Keratinocyte (primary cell): ENCODE data around the gene CRISPLD2. TPM values are rescaled to one million over a fixed set of nuclear protein-coding genes. Genes with fewer than 3 reads are reported as not detected.

Source experiments
- DNase-seq: peaks from one replicate; pipeline ENCODE4 v3.0.0-alpha.2; 2011; ENCODE audit warnings: low read depth, missing footprints, low spot score
- FAIRE-seq: peaks from 2 replicates; lab custom pipeline; 2011; peaks lifted over from hg19 to GRCh38; lab: Jason Lieb, UNC
- H2AFZ ChIP-seq: 2 replicates; pipeline ENCODE4 v1.6.0; 2012; ENCODE audit warnings: low read length, control low read depth, inconsistent platforms; ENCODE audit not compliant: control insufficient read depth
- H3K27ac ChIP-seq: 2 replicates; pipeline ENCODE4 v1.5.1; 2011; ENCODE audit warnings: low read length; ENCODE audit not compliant: control insufficient read depth, insufficient read depth
- H3K27me3 ChIP-seq: 3 replicates; pipeline ENCODE4 v1.6.0; 2011; ENCODE audit warnings: low read length; ENCODE audit not compliant: control insufficient read depth, insufficient read depth; ENCODE audit errors: extremely low read depth
- H3K36me3 ChIP-seq, 2 experiments: 2 replicates in 1 of 2; 3 replicates in 1 of 2; pipeline ENCODE4 v1.5.1; 2011; ENCODE audit warnings: low read length in 2 of 2, mild to moderate bottlenecking in 1 of 2; ENCODE audit not compliant: control insufficient read depth in 2 of 2, insufficient read depth in 2 of 2; ENCODE audit errors: extremely low read depth in 1 of 2
- H3K4me1 ChIP-seq: 3 replicates; pipeline ENCODE4 v1.5.1; 2011; ENCODE audit warnings: low read length; ENCODE audit not compliant: control insufficient read depth, insufficient read depth; ENCODE audit errors: extremely low read depth
- H3K4me2 ChIP-seq: 3 replicates; pipeline ENCODE4 v1.6.0; 2011; ENCODE audit warnings: low read depth, low read length; ENCODE audit not compliant: control insufficient read depth, insufficient read depth; ENCODE audit errors: extremely low read depth
- H3K4me3 ChIP-seq, 3 experiments: fragments of 200-600 bp in 1 of 3; sonication (generic) in 1 of 3; 2 replicates in 2 of 3; 3 replicates in 1 of 3; pipeline ENCODE4 v1.5.1; 2011 to 2016; ENCODE audit warnings: low read length in 3 of 3, mild to moderate bottlenecking in 3 of 3, control low read depth in 2 of 3, inconsistent platforms in 1 of 3, low read depth in 1 of 3, mixed read lengths in 1 of 3, mixed run types in 1 of 3, moderate library complexity in 1 of 3; ENCODE audit not compliant: control insufficient read depth in 2 of 3, insufficient read depth in 2 of 3; ENCODE audit errors: extremely low read depth in 1 of 3
- H3K79me2 ChIP-seq: 2 replicates; pipeline ENCODE4 v1.6.0; 2012; ENCODE audit warnings: low read length; ENCODE audit not compliant: control insufficient read depth, insufficient read depth
- H3K9ac ChIP-seq: 3 replicates; pipeline ENCODE4 v1.6.0; 2011; ENCODE audit warnings: low read length; ENCODE audit not compliant: control insufficient read depth, insufficient read depth; ENCODE audit errors: extremely low read depth
- H3K9me1 ChIP-seq: 3 replicates; pipeline ENCODE4 v1.6.0; 2011; ENCODE audit warnings: low read length; ENCODE audit not compliant: control insufficient read depth, insufficient read depth; ENCODE audit errors: extremely low read depth
- H3K9me3 ChIP-seq: 2 replicates; pipeline ENCODE4 v1.5.1; 2012; ENCODE audit warnings: low read depth, low read length; ENCODE audit not compliant: control insufficient read depth
- H4K20me1 ChIP-seq: 3 replicates; pipeline ENCODE4 v1.6.0; 2011; ENCODE audit warnings: low read length; ENCODE audit not compliant: control insufficient read depth, insufficient read depth; ENCODE audit errors: extremely low read depth
- CTCF ChIP-seq, 3 experiments: IDR thresholded peaks in 1 of 3; conservative IDR thresholded peaks in 1 of 3; optimal IDR thresholded peaks in 1 of 3; 2 replicates in 2 of 3; 3 replicates in 1 of 3; pipeline versions ENCODE3 to v1.5.1; 2011; ENCODE audit warnings: low read length in 3 of 3, mild to moderate bottlenecking in 3 of 3, moderate library complexity in 2 of 3, control low read depth in 1 of 3, inconsistent platforms in 1 of 3; ENCODE audit not compliant: insufficient read depth in 2 of 3; ENCODE audit errors: extremely low read depth in 1 of 3
- EZH2 ChIP-seq: IDR thresholded peaks from one replicate; pipeline ENCODE4 v1.6.1; 2012; ENCODE audit warnings: inconsistent platforms, mild to moderate bottlenecking, low read length, moderate library complexity
- dilution Hi-C: fragments of 300-500 bp; cut with MboI; formaldehyde crosslinking; loops from one replicate; pipeline ENCODE4 v1.7.0; 2020; ENCODE audit warnings: low sequenced_read_pairs; ENCODE audit not compliant: extremely low pct_ligation_motif_present
- polyA plus RNA-seq, 5 experiments: library from polyadenylated mRNA; depleted of rRNA in 3 of 5; stranded (reverse) in 3 of 5; stranded (forward) in 1 of 5; unstranded in 1 of 5; fragments of >200 nt; gene quantifications; 1 replicate in 1 of 5; 2 replicates in 3 of 5; 3 replicates in 1 of 5; pipeline versions ENCODE4 v1.2.1 to v1.2.3, GENCODE V29; 2011 to 2012; ENCODE audit warnings: missing spikeins in 2 of 5, low read depth in 1 of 5, low replicate concordance in 1 of 5

CRISPLD2 gene
- polyA plus RNA-seq, 1 donor (not counting 4 experiments of a cell fraction or from before 2014, with no cell fraction given), result 1.2 TPM

DNA sequence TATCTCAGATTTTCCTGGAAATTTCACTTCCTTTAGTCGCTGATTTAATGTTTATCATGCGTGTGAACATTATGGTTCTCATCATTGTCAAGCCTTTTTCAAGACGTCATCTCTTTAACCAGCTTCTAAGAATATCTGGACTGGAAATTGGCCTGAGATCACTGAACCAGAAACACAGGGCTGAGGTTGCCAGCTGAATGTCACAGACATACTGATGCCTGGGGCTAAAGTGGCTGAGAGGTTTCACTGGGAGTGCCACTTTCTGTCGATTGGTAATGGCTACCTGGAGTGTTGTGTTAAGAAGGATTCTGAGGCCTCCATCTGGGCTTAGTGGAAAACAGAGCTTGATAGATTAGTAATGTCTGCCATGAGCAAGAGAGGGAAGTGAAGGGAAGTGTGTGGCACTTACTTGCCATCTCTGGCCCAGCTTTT is 54.2 kb downstream of the CRISPLD2 start:
- FAIRE-seq, result no peak
- Histone ChIP-seq H3K27ac (no peak overlapping the region), H2AFZ (no peak overlapping the region), H3K4me2 (no peak overlapping the region), H3K4me1 (no peaks in the 10 kb centered on the region), H3K9ac (no peak overlapping the region), H3K36me3 (no peaks in the 10 kb centered on the region), H4K20me1 (no peaks in the 10 kb centered on the region), H3K79me2 (no peaks in the 10 kb centered on the region), H3K9me3 (no peaks in the 10 kb centered on the region), H3K27me3 (no peaks in the 10 kb centered on the region), H3K9me1 (no peaks in the 10 kb centered on the region), H3K4me3 (no peak overlapping the region)
- no peak for DNase-seq
- TF ChIP-seq CTCF (optimal IDR thresholded peaks at IDR 0.05 in 1 of 3, IDR thresholded peaks at IDR 0.05 in 1 of 3, conservative IDR thresholded peaks at IDR 0.05 in 1 of 3; ENCODE audit: extremely low read depth in 1 of 3, insufficient read depth in 2 of 3, low read length in 3 of 3) (no peak), EZH2 (no peak)
- dilution Hi-C loops, result no loop called here

GRCh38 chr16:84874553-84874952 is 54.8 kb downstream of the CRISPLD2 start:
- peaks cover under 1% of the 10 kb centered on the region for H3K4me1 ChIP-seq
- no peaks in the 10 kb centered on the region for H3K9me1 ChIP-seq
- H3K4me3 ChIP-seq, result no peak overlapping the region
- no peaks in the 10 kb centered on the region for H3K9me3 ChIP-seq
- H2AFZ ChIP-seq, result no peak overlapping the region
- H3K27me3 ChIP-seq, result no peaks in the 10 kb centered on the region
- TF ChIP-seq CTCF (optimal IDR thresholded peaks at IDR 0.05 in 1 of 3, IDR thresholded peaks at IDR 0.05 in 1 of 3, conservative IDR thresholded peaks at IDR 0.05 in 1 of 3; ENCODE audit: extremely low read depth in 1 of 3, insufficient read depth in 2 of 3, low read length in 3 of 3) (no peak), EZH2 (no peak)
- no peak overlapping the region for H3K27ac ChIP-seq
- no peaks in the 10 kb centered on the region for H4K20me1 ChIP-seq
- no peak overlapping the region for H3K4me2 ChIP-seq
- FAIRE-seq (no peak), DNase-seq (no peak)
- no peaks in the 10 kb centered on the region for H3K36me3 ChIP-seq
- H3K79me2 ChIP-seq, result no peaks in the 10 kb centered on the region
- dilution Hi-C loops, result no loop called here
- no peak overlapping the region for H3K9ac ChIP-seq
